Testis (tissue), 2 donors: ENCODE measurements around the gene SH2D3C.

Source experiments
- POLR2A ChIP-seq: fragments of 450-650 bp; IDR thresholded peaks from one replicate; pipeline ENCODE4 v1.6.1; 2017; ENCODE audit warnings: antibody characterized with exemption, mild to moderate bottlenecking, moderate library complexity
- TF ChIP-seq, protein P1 (sequence below), 3 experiments: fragments of 450-650 bp in 2 of 3; fragments of 200-600 bp in 1 of 3; sonication (generic) in 1 of 3; IDR thresholded peaks; one replicate each; pipeline ENCODE4 v1.5.1; 2016 to 2019; ENCODE audit warnings: antibody characterized with exemption in 3 of 3, mild to moderate bottlenecking in 2 of 3, moderate library complexity in 1 of 3

DNA sequence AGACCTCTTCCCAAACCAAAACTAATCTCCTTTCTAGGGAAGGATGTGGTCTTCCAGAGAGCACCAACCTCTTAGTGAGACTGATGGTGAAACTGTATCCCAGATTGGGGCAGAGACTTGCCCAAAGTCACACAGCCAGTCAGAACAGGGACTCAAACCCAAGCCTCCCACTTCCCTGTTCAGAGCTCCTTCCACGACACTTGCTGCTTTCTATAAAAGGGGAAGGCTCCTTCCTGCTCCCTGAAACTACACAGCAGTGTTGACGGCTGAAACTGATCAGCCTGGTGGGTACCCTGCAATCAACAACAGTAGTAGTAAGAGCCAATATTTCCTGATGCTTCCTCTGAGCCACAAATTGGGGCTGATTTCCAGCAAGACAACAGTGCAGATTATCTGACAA is 44.9 kb downstream of the SH2D3C start:
- TF ChIP-seq, protein P1, sequence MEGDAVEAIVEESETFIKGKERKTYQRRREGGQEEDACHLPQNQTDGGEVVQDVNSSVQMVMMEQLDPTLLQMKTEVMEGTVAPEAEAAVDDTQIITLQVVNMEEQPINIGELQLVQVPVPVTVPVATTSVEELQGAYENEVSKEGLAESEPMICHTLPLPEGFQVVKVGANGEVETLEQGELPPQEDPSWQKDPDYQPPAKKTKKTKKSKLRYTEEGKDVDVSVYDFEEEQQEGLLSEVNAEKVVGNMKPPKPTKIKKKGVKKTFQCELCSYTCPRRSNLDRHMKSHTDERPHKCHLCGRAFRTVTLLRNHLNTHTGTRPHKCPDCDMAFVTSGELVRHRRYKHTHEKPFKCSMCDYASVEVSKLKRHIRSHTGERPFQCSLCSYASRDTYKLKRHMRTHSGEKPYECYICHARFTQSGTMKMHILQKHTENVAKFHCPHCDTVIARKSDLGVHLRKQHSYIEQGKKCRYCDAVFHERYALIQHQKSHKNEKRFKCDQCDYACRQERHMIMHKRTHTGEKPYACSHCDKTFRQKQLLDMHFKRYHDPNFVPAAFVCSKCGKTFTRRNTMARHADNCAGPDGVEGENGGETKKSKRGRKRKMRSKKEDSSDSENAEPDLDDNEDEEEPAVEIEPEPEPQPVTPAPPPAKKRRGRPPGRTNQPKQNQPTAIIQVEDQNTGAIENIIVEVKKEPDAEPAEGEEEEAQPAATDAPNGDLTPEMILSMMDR (IDR thresholded peaks at IDR 0.05), result no peak
- no peak for TF ChIP-seq POLR2A
